Jurkat, Clone E6-1 (cell line): ENCODE results near the gene SH3BGR.

Experiments
- DNase-seq: peaks from one replicate; pipeline ENCODE4 v3.0.0-alpha.2; 2011; ENCODE audit warnings: low read depth, low spot score
- H3K4me3 ChIP-seq: 2 replicates; pipeline ENCODE4 v1.5.1; 2011; ENCODE audit warnings: mild to moderate bottlenecking, low read length, control low read depth, moderate library complexity

The SH3BGR gene

GRCh38 chr21:39503123-39503762 is 51.5 kb downstream of the SH3BGR start:
- no peak overlapping the region for H3K4me3 ChIP-seq
- DNase-seq = no peak

GRCh38 chr21:39504230-39504629 is 52.5 kb downstream of the SH3BGR start:
- no peak for DNase-seq
- H3K4me3 ChIP-seq = no peak overlapping the region

- DNase-seq = no peak
Measured at GRCh38 chr21:39510240-39510639, 58.5 kb downstream of the SH3BGR start.

GRCh38 chr21:39511102-39511501 is 59.3 kb downstream of the SH3BGR start:
- no peak for DNase-seq
- no peak overlapping the region for H3K4me3 ChIP-seq

More at GRCh38 chr21:39510240-39510639, 58.5 kb downstream of the SH3BGR start:
- no peak overlapping the region for H3K4me3 ChIP-seq

- no peak for DNase-seq
- no peak overlapping the region for H3K4me3 ChIP-seq
Measured at GRCh38 chr21:39513735-39514134, 62.0 kb downstream of the SH3BGR start.

GRCh38 chr21:39515684-39516472 is 64.1 kb downstream of the SH3BGR start:
- no peak for DNase-seq
- H3K4me3 ChIP-seq = no peak overlapping the region

- no peak overlapping the region for H3K4me3 ChIP-seq
- peak; percentile 69 for DNase-seq
Measured at GRCh38 chr21:39518055-39518846, 66.5 kb downstream of the SH3BGR start.

- DNase-seq = no peak
- no peak overlapping the region for H3K4me3 ChIP-seq
Measured at GRCh38 chr21:39518847-39519210, 67.1 kb downstream of the SH3BGR start.

GRCh38 chr21:39519835-39520234 is 68.1 kb downstream of the SH3BGR start:
- H3K4me3 ChIP-seq = no peak overlapping the region
- no peak for DNase-seq

- no peak overlapping the region for H3K4me3 ChIP-seq
- DNase-seq = no peak
Measured at GRCh38 chr21:39523399-39523798, 71.6 kb downstream of the SH3BGR start.

GRCh38 chr21:39523915-39524314 is 72.1 kb downstream of the SH3BGR start:
- no peak for DNase-seq
- H3K4me3 ChIP-seq = no peak overlapping the region

GRCh38 chr21:39525129-39525528 is 73.4 kb downstream of the SH3BGR start:
- no peak overlapping the region for H3K4me3 ChIP-seq
- DNase-seq = no peak

GRCh38 chr21:39525601-39526000 is 73.8 kb downstream of the SH3BGR start:
- DNase-seq = no peak
- H3K4me3 ChIP-seq = no peak overlapping the region

- no peak overlapping the region for H3K4me3 ChIP-seq
- DNase-seq = no peak
Measured at GRCh38 chr21:39527067-39527595, 75.4 kb downstream of the SH3BGR start.

GRCh38 chr21:39527664-39528381 is 76.1 kb downstream of the SH3BGR start:
- H3K4me3 ChIP-seq = no peak overlapping the region
- DNase-seq = no peak

GRCh38 chr21:39529026-39529425 is 77.3 kb downstream of the SH3BGR start:
- H3K4me3 ChIP-seq = no peak overlapping the region
- no peak for DNase-seq

GRCh38 chr21:39531064-39531463 is 79.3 kb downstream of the SH3BGR start:
- H3K4me3 ChIP-seq = no peak overlapping the region
- peak; percentile 23 for DNase-seq

GRCh38 chr21:39531840-39532239 is 80.1 kb downstream of the SH3BGR start:
- no peak overlapping the region for H3K4me3 ChIP-seq
- no peak for DNase-seq
